GM18499 (cell line): Measurements from ENCODE around the gene SPAG17.

ENCODE experiments used
- ATAC-seq: cut with Tn5 transposase; IDR thresholded peaks from one replicate; pipeline ENCODE4 v1.9.1; 2021; ENCODE audit warnings: moderate number of reproducible peaks; ENCODE audit not compliant: insufficient read depth, unreplicated experiment

The SPAG17 gene

GRCh38 chr1:118185084-118185832 lies at the start of gene SPAG17:
Gene SPAG17, minus strand, starts transcription at chr1:118185228. Its CDS starts 71 bp downstream, at chr1:118185157.
- no peak for ATAC-seq

DNA sequence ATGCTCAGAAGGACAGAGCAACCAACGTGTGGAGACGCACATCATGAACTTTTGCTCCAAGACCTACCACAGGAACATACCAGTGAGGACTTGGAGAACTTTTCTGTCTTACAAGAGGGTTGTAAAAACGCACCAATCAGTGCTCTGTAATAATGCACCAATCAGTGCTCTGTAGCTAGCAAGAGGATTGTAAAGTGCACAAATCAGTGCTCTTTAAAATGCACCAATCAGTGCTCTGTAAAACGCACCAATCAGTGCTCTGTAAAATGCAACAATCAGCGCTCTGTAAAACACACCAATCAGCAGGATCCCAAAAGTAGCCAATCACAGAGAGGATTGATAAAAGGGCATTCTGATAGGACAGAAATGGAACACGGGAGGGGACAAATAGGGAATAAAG lies 40.4 kb upstream of the SPAG17 start:
- ATAC-seq = no peak

DNA sequence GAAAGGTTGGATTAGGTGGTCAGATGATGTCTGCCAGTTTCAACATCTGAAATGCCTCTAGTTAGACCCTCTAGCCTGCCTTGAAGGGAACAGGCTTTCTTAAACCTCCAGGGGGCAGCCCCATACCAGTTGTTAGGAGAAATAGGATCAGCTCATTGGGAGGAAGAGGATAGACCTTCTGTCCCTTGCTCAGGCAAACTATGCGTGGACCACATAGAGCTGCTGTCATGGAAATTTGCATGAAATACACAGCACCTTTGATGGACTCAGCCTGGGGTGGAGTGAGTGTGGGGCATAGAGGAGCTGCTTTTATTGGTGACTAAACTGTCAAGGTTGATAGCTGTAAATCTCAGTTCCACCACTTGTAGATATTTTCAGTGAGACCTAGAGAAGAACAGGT lies 38.4 kb upstream of the SPAG17 start:
- no peak for ATAC-seq

GRCh38 chr1:118219438-118219837 lies 34.4 kb upstream of the SPAG17 start:
- ATAC-seq = no peak

DNA sequence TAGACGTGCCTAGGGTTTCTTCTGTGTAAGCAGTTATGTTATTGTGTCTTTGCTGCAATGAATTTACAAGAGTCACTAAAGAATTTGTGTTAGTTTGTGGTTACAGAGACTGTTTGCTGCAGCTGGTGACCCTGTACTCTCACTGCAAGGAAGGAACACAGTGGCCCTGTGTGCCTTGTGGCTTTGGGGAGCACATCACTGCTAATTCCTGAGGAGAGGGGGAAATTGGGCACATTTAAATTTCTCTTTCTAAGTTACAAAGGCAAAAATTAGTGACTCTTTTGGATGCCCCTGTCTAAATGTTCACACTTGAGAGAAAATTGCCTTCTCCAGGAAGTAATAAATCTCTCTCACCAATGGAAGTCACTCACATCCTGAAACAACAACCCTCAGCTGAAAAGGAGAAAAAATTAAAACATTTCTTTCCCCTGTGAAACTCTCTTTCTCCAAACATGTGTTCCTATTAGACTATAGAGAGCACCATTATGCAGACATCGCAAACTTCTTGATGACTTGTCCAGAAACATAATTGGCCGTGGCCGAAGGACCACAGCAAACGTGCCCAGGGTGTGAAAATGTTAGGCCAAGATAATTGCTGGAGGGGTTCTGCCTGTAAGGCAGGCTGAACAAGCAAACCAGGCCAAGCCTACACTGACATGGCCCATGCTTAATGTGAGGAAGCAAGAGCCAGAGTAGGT lies 32.3 kb upstream of the SPAG17 start:
- no peak for ATAC-seq

DNA sequence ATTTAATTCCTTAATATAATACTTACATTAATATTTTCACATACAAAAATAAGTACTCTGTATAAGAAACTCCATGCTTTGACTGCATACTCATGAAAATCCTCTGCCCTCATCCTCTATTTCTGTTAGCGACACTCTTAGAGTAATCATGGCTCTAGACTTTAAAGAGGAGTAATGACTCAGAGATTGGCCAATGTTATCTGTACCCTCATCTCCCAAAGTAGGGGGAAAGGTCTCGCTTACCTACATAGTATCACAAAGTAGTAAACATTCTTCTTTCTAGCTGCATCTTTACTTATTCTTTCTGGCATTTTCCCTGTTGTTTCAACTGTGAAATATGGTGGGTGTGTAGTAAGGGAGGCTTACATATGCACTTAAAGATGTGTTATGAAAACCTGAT lies 29.8 kb upstream of the SPAG17 start:
- no peak for ATAC-seq

DNA sequence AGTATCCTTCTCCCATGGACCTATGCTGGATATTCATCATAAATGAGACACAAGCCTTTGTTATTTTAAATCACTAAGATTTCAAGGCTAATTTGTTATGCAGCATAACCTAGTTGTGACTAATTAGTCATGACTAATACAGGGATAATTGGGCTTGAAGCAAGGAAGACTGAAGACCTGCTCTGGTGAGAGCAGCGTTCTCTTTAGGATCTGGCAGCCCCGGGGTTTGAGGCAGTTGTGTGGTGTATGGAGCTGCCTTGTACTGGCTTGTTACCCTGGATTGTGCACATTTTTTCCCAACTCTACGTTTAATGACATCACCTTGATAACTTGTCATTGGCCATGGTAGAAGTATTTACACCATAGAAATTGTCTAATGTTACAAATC lies 25.7 kb upstream of the SPAG17 start:
- ATAC-seq = no peak

- ATAC-seq = no peak
Observed at GRCh38 chr1:118210051-118210722, 25.2 kb upstream of the SPAG17 start.

- ATAC-seq = no peak
Observed at GRCh38 chr1:118209648-118210047, 24.6 kb upstream of the SPAG17 start.

DNA sequence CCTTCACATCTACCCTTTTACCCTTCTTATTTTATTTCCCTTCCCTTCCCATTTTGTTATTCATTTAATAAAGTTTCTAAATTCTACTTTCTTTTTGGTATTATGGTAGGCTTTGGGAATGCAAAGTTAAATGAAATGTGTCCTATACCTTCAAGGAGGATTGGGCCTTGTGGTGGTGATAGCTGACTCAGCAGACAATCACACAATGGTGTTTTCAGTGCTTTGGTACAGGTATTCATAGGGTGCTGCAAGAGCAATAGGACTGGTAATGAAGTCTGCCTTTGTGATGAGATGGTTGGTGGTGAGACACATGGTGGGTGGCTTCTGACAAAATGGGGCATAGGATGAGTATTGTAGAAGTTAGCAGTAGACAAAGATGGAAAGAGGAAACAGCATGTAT lies 21.9 kb upstream of the SPAG17 start:
- no peak for ATAC-seq

DNA sequence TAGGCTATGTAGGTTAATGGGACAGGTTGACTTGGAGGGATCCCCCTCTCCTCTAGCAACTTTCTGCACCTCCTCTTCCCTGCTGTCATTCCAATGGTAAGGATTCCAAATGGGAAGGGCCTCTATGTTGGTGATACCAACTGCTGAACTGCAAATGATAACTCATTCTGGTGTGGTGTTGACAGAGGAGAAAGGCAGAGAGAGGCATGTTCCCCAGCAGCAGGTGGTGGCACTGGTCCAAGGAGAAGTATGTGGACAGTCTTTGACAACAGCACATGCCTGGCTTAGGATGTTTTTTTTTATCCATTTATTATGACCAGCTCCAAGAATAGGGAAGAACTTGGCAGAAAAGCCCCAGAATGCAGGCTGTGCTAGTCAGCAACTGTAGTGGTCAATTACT lies 19.6 kb upstream of the SPAG17 start:
- ATAC-seq = no peak

DNA sequence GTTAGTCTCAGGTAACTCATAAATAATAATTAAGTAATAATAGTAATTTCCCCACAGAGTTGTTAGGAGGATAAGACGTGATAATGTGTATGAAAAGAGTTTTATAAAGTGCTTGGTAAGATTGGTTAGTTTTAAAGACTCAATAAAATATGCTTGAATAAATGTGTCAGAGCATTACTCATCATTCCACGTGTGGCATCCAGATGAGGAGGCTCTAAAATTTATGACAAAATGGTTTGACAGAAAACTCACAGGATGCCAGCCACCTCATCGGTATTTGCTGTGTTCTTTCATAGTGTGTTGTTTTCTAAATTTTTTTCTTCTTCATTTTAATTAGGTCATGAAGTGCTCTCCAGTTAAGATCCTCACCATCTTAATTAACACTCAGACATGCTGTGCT lies 19.1 kb upstream of the SPAG17 start:
- no peak for ATAC-seq

- no peak for ATAC-seq
Observed at GRCh38 chr1:118202076-118202608, 17.1 kb upstream of the SPAG17 start.

DNA sequence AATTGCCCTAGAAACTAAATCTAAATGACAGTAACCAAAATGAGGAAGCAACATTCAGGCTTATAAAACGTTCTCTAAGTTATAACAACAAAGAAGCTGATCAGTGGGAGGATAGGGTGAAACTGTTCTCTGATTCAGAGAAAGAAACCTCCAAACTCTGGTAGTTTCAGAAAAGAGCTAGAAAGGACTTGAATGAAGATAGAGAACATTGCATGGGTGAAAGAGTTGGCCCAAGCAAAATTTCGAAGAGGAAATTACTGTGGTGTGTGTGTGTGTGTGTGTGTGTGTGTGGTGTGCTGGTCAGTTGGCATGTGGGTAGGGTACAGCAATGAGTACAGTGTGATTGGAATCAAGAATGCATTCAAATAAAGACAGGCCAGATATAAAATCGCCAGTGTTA lies 16.5 kb upstream of the SPAG17 start:
- no peak for ATAC-seq

GRCh38 chr1:118200836-118201235 lies 15.8 kb upstream of the SPAG17 start:
- no peak for ATAC-seq

DNA sequence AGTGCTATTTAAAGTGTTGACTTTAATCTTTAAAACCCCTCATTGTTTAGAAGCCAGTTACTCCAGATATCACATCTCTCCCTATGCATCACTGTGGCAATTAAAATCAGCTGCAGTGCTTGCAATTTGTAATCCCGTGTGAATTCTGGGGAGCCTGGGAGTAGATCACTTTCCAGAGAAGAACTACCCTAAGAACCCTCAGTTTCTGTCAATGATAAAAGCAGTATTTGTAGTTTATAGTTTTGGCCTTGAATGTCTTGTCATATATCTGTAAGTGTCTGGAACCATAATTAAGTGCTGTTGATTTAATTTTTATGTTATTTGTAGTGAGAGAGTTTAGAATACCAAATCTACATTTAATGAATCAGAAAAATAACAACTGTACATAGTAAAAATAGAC lies 5.5 kb upstream of the SPAG17 start:
- no peak for ATAC-seq

DNA sequence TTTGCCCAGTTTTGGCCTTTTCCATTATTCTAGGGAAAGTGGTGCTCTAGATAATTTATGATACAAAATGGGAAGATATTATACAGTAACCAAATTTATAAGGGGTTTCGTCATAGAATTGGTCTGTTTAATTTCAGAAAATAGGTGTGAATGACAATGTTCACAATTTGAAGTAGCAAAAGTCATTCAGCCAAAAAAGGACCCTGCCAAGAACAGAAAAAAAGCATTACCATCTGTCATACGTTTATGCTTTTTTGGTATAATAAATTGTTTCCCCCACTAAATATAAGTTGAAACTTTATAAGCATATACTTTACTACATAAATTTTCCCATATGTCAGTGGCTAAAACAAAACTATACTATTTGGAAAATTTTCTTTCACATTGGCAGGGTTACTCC lies 4.5 kb upstream of the SPAG17 start:
- ATAC-seq = no peak

GRCh38 chr1:118188411-118188810 lies 3.4 kb upstream of the SPAG17 start:
- no peak for ATAC-seq

- no peak for ATAC-seq
Observed at GRCh38 chr1:118186026-118186425, 998 bp upstream of the SPAG17 start.

- no peak for ATAC-seq
Observed at GRCh38 chr1:118184739-118185083, 317 bp downstream of the SPAG17 start.

DNA sequence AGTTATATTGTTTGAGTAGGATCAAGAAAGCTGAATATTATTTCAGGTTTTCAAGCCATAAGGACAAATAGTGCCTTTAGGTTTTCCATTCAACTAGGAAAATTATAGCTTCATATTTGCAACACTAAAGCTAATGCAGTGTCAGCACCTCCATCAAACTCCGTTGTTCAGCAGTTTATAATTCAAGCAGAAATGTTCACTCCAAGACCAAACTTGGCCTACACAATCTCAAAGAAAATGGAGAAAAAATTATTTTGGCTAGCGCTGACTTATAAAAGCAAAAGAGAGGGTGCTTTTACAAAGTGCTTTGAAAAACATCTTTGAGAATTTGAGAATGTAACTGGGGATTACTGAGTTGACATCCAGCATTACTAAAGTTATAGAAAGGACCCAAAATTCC lies 1.4 kb downstream of the SPAG17 start:
- ATAC-seq = no peak
